Measurements from ENCODE around the gene TMEM187.

The TMEM187 gene

GRCh38 chrX:153934148-153934761 is 38.3 kb upstream of the TMEM187 start:
- no peak for DNase-seq

- peak; percentile 62 for DNase-seq
Measured at GRCh38 chrX:153934762-153935325, 37.7 kb upstream of the TMEM187 start, which contains the start of gene NAA10. NAA10 (minus strand) TSS chrX:153935037; CDS start chrX:153934904, 133 bp downstream.

- DNase-seq: no peak
Measured at GRCh38 chrX:153935326-153935851, 37.2 kb upstream of the TMEM187 start.

GRCh38 chrX:153937056-153937455 is 35.5 kb upstream of the TMEM187 start:
- DNase-seq: no peak

- DNase-seq: no peak
Measured at GRCh38 chrX:153938226-153938786, 34.2 kb upstream of the TMEM187 start.

- no peak for DNase-seq
Measured at GRCh38 chrX:153939573-153939972, 33.0 kb upstream of the TMEM187 start.

- no peak for DNase-seq
Measured at GRCh38 chrX:153941336-153942252, 31.0 kb upstream of the TMEM187 start.

GRCh38 chrX:153944140-153944799 is 28.3 kb upstream of the TMEM187 start, which contains the start of gene RENBP:
RENBP (minus strand) TSS chrX:153944643; CDS start chrX:153944610, 33 bp downstream.
- DNase-seq: no peak

GRCh38 chrX:153944800-153945150 is 27.8 kb upstream of the TMEM187 start:
- DNase-seq: no peak

GRCh38 chrX:153945956-153946943 is 26.3 kb upstream of the TMEM187 start:
- no peak for DNase-seq

GRCh38 chrX:153947009-153947769 is 25.4 kb upstream of the TMEM187 start:
- peak; percentile 41 for DNase-seq

GRCh38 chrX:153948002-153948466 is 24.5 kb upstream of the TMEM187 start:
- DNase-seq: no peak

GRCh38 chrX:153948847-153949805 is 23.4 kb upstream of the TMEM187 start:
- DNase-seq: peak; percentile 21

- DNase-seq: no peak
Measured at GRCh38 chrX:153950127-153950526, 22.4 kb upstream of the TMEM187 start.

- no peak for DNase-seq
Measured at GRCh38 chrX:153951683-153952372, 20.7 kb upstream of the TMEM187 start.

- no peak for DNase-seq
Measured at GRCh38 chrX:153952373-153953026, 20.1 kb upstream of the TMEM187 start.

- DNase-seq: peak; percentile 58
Measured at GRCh38 chrX:153953342-153953830, 19.2 kb upstream of the TMEM187 start.
